HK-2 (cell line): Measurements from ENCODE around the gene CHADL.
"Not testable (repeated sequence)": the region's sequence is repeated elsewhere in the genome, so short reads cannot be mapped to it uniquely, and the experiment has no call there.

ENCODE experiments used
- DNase-seq: peaks from one replicate; pipeline ENCODE4 v3.0.0-alpha.2; 2018; ENCODE audit not compliant: unreplicated experiment

CHADL gene

GRCh38 chr22:41240377-41241132 is at the start of gene CHADL:
TSS of gene CHADL (minus strand) at chr22:41240931. CDS start at chr22:41240881, 50 bp downstream.
- DNase-seq: no peak

GRCh38 chr22:41289671-41290070 is 48.9 kb upstream of the CHADL start:
- no peak for DNase-seq

GRCh38 chr22:41288245-41288946 is 47.7 kb upstream of the CHADL start:
- DNase-seq: peak; percentile 56

GRCh38 chr22:41286639-41287091 is 45.9 kb upstream of the CHADL start:
- DNase-seq: peak; percentile 47

- peak; percentile 98 for DNase-seq
These were observed 45.3 kb upstream of the CHADL start, which contains the start of gene RANGAP1 for GRCh38 chr22:41285820-41286638. TSS of gene RANGAP1 (minus strand) at chr22:41286187. CDS start at chr22:41281044, 5,143 bp downstream.

GRCh38 chr22:41285441-41285819 is 44.7 kb upstream of the CHADL start:
- DNase-seq: peak; percentile 85

- DNase-seq: no peak
These were observed 43.7 kb upstream of the CHADL start for GRCh38 chr22:41284465-41284864.

GRCh38 chr22:41280854-41281253 is 40.1 kb upstream of the CHADL start:
- DNase-seq: no peak

GRCh38 chr22:41280065-41280464 is 39.3 kb upstream of the CHADL start:
- DNase-seq: no peak

- no peak for DNase-seq
These were observed 34.1 kb upstream of the CHADL start for GRCh38 chr22:41274856-41275255.

- no peak for DNase-seq
These were observed 32.4 kb upstream of the CHADL start for GRCh38 chr22:41273128-41273527.

- no peak for DNase-seq
These were observed 31.1 kb upstream of the CHADL start for GRCh38 chr22:41271787-41272186.

GRCh38 chr22:41267958-41268357 is 27.2 kb upstream of the CHADL start:
- DNase-seq: no peak

- no peak for DNase-seq
These were observed 23.7 kb upstream of the CHADL start for GRCh38 chr22:41264408-41264941.

GRCh38 chr22:41263704-41264103 is 23.0 kb upstream of the CHADL start:
- no peak for DNase-seq

- no peak for DNase-seq
These were observed 21.6 kb upstream of the CHADL start for GRCh38 chr22:41262250-41262765.

GRCh38 chr22:41261541-41262249 is 21.0 kb upstream of the CHADL start:
- no peak for DNase-seq

GRCh38 chr22:41260871-41261270 is 20.1 kb upstream of the CHADL start:
- no peak for DNase-seq

GRCh38 chr22:41259756-41260155 is 19.0 kb upstream of the CHADL start:
- DNase-seq: not testable (repeated sequence)

- DNase-seq: no peak
These were observed 17.0 kb upstream of the CHADL start for GRCh38 chr22:41257696-41258095.
